HCT116 (cell line): ENCODE results near the gene TASP1.

Source experiments
- RAD21 ChIP-seq: IDR thresholded peaks from 2 replicates; pipeline ENCODE4 v1.6.1; 2012; ENCODE audit warnings: low read depth, mild to moderate bottlenecking
- SP1 ChIP-seq: IDR thresholded peaks from 2 replicates; pipeline ENCODE4 v1.6.1; 2012; ENCODE audit warnings: low read depth

GRCh38 chr20:13671916-13672378 lies 33.2 kb upstream of the TASP1 start:
- TF ChIP-seq SP1: no peak
- no peak for TF ChIP-seq RAD21
